Lower leg skin (tissue), 4 donors: Measurements from ENCODE around the gene NF2. TPM values are rescaled to one million over a fixed set of nuclear protein-coding genes. Genes with fewer than 3 reads are reported as not detected.
A peak's percentile ranks its signal among the peaks of the same experiment; 100 is the strongest.

ENCODE experiments used
- DNase-seq, 2 donors: peaks; one replicate each; pipeline ENCODE4 v3.0.0-alpha.2; 2019; ENCODE audit warnings: low spot score in 2 of 2
- H3K4me3 ChIP-seq: fragments of 200-600 bp; sonication (generic); 2 replicates; pipeline ENCODE4 v1.5.1; 2017; ENCODE audit warnings: mild to moderate bottlenecking, low read depth; ENCODE audit not compliant: poor library complexity, severe bottlenecking
- POLR2A ChIP-seq, 2 donors: fragments of 450-650 bp; IDR thresholded peaks; one replicate each; pipeline ENCODE4 v1.6.1; 2016 to 2017; ENCODE audit warnings: antibody characterized with exemption in 2 of 2, mild to moderate bottlenecking in 1 of 2, moderate library complexity in 1 of 2
- WGBS, 2 donors: methylation state at CpG; one replicate each; pipeline ENCODE4 v1.1.5; 2018; 5-methylcytosine and 5-hydroxymethylcytosine counted together
- intact Hi-C: fragments of 100-400 bp; cut with DNase I; formaldehyde crosslinking; loops from one replicate; pipeline ENCODE4 v1.15.0; 2023; ENCODE audit warnings: low total_unique reads
- total RNA-seq, 4 donors: library from RNA; depleted of rRNA; stranded (reverse); fragments of >200 nt; gene quantifications; one replicate each; pipeline ENCODE4 v1.1.0, GENCODE V29; 2016
- TF ChIP-seq, protein P1 (sequence below), 3 donors: fragments of 450-650 bp; IDR thresholded peaks; one replicate each; pipeline ENCODE4 v1.5.1; 2016; ENCODE audit warnings: antibody characterized with exemption in 3 of 3, mild to moderate bottlenecking in 3 of 3, moderate library complexity in 2 of 3

NF2 gene
- total RNA-seq, 4 donors from 2014 or later: 16.7 to 32.0 (median 25.2) TPM

DNA sequence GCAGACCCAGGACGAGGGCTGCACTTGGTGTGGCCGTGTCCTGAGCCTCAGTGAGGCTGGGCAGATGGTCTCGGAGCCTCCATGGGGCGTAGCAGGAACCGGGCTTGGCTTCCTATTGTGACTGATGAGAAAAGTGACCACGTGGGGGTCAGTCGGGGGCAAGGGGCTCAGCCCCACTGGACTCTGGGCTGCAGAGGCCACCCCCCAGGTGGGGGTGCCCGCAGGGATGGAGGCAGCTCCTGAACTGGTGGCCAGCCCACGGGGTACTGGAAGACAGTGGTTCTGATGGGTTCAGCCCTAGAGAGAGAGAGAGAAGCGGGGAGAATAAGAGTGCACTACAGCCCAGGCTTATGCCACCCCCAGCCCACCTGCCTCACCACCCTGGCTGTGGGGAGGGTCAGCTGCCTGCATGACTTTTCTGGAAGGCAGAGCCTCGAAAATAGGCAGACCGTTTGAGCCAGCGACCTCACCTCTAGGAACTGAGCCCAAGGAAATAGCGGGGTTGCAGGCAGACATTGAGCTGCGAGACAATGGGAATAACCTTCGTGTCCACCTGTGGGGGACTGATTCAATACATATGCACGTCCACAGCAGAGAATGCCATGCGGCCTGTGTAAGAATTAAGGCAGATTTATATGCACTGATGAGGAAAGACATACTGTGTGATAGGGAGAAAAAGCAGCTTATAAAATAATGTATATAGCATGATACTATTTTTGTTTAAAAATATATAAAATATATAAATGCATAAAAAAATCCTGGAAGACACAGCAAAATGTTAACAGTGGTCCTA lies 127.8 kb downstream of the NF2 start:
- 85 to 90% methylated on average over 18 of the region's 18 CpGs for WGBS, 2 donors
- H3K4me3 ChIP-seq: no peak overlapping the region
- DNase-seq: no peak
- no peak for TF ChIP-seq POLR2A (IDR thresholded peaks at IDR 0.05)
- TF ChIP-seq, protein P1, sequence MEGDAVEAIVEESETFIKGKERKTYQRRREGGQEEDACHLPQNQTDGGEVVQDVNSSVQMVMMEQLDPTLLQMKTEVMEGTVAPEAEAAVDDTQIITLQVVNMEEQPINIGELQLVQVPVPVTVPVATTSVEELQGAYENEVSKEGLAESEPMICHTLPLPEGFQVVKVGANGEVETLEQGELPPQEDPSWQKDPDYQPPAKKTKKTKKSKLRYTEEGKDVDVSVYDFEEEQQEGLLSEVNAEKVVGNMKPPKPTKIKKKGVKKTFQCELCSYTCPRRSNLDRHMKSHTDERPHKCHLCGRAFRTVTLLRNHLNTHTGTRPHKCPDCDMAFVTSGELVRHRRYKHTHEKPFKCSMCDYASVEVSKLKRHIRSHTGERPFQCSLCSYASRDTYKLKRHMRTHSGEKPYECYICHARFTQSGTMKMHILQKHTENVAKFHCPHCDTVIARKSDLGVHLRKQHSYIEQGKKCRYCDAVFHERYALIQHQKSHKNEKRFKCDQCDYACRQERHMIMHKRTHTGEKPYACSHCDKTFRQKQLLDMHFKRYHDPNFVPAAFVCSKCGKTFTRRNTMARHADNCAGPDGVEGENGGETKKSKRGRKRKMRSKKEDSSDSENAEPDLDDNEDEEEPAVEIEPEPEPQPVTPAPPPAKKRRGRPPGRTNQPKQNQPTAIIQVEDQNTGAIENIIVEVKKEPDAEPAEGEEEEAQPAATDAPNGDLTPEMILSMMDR (IDR thresholded peaks at IDR 0.05): no peak
- intact Hi-C loops: no loop called here

DNA sequence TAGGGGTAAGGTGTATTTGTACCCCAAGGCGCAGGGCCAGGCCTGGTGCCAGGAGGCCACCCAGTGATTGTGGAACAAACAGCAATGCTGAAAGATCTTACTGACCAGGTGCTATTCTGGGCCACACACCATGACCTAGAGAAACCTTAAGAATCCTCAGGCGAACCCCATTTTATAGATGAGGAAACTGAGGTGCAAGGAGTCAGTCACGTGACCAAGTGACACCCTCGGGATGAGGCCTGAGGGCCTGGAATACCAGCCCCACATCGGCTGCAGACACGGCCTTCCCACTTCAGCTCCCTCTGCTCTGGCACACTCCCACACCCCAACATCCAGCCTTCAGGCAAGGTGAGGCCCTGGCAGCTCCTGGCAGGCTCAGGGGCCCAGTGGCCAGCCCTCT lies 129.4 kb downstream of the NF2 start:
- 50 to 56% methylated on average over 6 of the region's 6 CpGs for WGBS, 2 donors
- DNase-seq: no peak
- no peak overlapping the region for H3K4me3 ChIP-seq
- intact Hi-C loops: no loop called here
- TF ChIP-seq, protein P1 (IDR thresholded peaks at IDR 0.05): no peak
- no peak for TF ChIP-seq POLR2A (IDR thresholded peaks at IDR 0.05)

DNA sequence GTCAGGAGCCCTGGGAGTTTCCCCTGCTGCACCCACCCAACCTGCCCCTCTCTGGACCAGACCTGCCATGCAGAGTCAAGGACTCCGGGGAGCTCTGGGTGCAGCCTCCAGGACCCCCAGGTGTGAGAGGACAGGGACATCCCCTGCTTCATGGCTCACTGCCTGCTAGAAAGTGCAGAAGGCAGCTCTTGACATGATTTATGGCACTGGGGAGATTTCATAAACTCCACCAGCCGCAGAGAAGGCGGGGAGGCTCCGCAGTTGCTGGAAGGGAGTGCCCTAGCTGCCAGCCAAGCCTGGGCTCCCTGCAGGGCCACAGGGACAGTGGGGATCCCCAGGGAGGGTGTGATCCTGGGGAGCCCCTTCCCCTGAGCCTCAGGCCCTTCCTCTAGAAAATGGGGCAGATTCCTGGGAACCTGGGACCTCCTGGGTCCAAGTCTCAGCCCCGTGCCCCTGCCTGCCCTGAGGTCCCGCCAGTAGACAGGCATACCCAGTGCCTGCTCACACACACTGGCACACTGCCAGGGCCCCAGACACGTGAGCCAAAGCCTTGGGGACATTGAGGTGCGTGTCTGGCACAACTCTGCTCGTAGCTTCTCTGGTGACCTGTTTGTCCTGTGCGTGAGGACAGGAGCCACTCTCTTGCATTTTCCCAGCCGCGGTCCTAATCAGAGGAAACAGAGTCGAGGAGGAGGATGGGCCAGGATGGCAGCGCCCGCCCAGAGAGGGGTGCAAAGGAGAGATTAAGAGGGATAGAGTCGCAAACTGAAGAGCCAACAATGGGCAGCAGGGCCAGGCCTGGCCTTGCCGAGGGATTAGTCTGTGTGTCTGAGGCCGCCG lies 130.1 kb downstream of the NF2 start:
- H3K4me3 ChIP-seq: no peak overlapping the region
- intact Hi-C loops: no loop called here
- TF ChIP-seq POLR2A (IDR thresholded peaks at IDR 0.05): no peak
- TF ChIP-seq, protein P1 (IDR thresholded peaks at IDR 0.05): no peak
- DNase-seq: peak in 1 of 2 donors; percentile 34
- WGBS, 2 donors: 52 to 53% methylated on average over 15 to 19 of the region's 19 CpGs

DNA sequence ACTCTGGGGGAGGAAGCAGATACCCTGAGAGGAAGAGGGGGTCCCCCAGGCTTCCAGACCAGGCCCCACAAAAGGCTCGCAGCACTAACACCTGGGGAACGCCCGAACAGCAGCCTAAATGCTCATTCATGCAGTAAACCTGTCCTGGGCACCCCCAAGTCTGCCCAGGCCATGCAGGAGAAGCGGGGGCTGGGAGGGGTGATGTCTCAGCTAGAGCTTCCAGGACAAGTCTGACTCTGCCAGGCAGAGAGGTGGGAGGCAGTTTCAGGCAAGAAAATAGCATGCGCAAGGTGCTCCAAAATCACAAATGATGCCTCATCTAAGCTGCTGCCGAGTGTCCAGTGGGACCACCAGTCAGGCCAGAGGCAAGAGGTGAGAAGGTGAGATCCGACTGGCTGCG lies 131.0 kb downstream of the NF2 start:
- no peak for DNase-seq
- TF ChIP-seq, protein P1 (IDR thresholded peaks at IDR 0.05): no peak
- TF ChIP-seq POLR2A (IDR thresholded peaks at IDR 0.05): no peak
- WGBS, 2 donors: 86 to 92% methylated on average over 8 of the region's 8 CpGs
- H3K4me3 ChIP-seq: no peak overlapping the region
- intact Hi-C loops: no loop called here

DNA sequence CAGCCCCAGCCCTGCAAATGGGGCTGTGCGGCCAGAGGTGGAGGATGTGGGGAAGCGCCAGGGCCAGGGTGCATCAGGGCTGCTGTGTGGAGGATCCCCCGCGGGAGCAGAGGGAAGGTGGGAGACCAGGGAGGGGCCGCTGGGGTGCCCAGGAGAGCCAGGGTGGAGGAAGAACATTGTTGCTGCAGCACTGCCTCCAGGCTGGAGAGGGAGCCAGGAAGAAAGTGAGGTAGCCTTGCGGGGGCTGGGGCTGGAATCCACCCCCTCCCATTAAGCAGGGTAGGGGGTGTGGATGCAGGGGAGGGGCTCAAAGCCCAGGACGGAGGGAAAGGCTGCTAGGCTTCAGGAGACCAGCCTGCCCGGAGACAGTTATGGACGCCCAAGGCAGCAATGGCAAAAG lies 131.4 kb downstream of the NF2 start:
- whole genome bisulfite sequencing, 2 donors: 85 to 87% methylated on average over 9 of the region's 9 CpGs
- no peak for DNase-seq
- no peak overlapping the region for H3K4me3 ChIP-seq
- TF ChIP-seq, protein P1 (IDR thresholded peaks at IDR 0.05): no peak
- TF ChIP-seq POLR2A (IDR thresholded peaks at IDR 0.05): no peak
- intact Hi-C loops: no loop called here
